ENCODE data around the gene STRA8. TPM values are rescaled to one million over a fixed set of nuclear protein-coding genes. Genes with fewer than 3 reads are reported as not detected.

The STRA8 gene
- total RNA-seq, 6 experiments from 2014 or later: not detected

GRCh38 chr7:135197343-135197742, 36.3 kb upstream of the STRA8 start:
- peak in 1 of 4 donors; percentile 18 for ATAC-seq
- no peaks in the 10 kb centered on the region for H3K9me3 ChIP-seq
- peaks cover 4 to 68% (median 8%) of the 10 kb centered on the region in 4 donors for H3K36me3 ChIP-seq
- no peaks in the 10 kb centered on the region for H3K27me3 ChIP-seq
- no peak overlapping the region for H3K27ac ChIP-seq
- intact Hi-C loops (cut with DNase I): no loop called here
- DNase-seq: no peak
- no peaks in the 10 kb centered on the region for H3K4me1 ChIP-seq
- no peak overlapping the region for H3K4me3 ChIP-seq
- TF ChIP-seq CTCF (IDR thresholded peaks at IDR 0.05) (no peak), POLR2A (IDR thresholded peaks at IDR 0.05) (no peak)
- 100% methylated on average over 1 of the region's 2 CpGs for WGBS (ENCODE audit: insufficient coverage, low coverage, low lambda C conversion rate, missing lambda C conversion rate)

DNA sequence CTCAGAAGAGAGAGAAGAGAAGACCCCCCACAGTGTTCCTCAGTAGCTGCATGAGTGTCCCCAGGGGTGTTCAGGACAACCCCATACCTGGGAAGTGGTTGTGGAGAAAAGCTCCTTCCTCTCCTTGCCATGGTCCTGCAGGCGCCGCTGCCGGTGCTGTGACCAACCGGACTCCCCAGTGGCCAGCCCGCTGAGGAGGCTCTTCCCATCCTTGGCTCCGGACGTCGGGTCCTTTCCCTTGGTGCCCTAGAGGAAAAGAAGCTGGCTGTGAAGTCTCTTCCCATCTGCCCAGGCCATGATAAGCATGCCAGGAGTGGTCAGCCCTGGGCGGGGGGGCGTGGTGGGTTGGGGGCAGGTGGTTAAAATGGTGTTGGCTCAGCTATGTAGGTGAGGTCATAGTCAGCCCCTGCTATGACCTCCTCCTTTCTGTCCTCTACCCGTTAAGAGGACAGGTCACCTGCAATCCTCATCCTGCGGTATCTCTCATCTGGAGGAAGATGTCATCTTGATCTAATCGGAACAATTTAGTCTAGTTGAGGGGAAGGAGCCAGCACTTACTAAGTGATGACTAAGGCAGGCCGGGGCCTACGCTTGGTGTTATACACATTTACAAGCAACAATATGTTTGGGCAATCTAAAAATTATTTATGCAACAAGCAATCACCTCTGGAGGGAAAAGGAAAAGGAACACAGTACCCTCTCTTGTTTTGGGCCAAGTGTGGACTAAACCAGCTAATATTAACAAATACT, 35.6 kb upstream of the STRA8 start:
- WGBS (ENCODE audit: insufficient coverage, low coverage, low lambda C conversion rate, missing lambda C conversion rate): 74% methylated on average over 3 of the region's 15 CpGs
- TF ChIP-seq POLR2A (IDR thresholded peaks at IDR 0.05) (no peak), CTCF (IDR thresholded peaks at IDR 0.05) (no peak)
- ATAC-seq (no peak), DNase-seq (no peak)
- peaks cover 4 to 68% (median 6%) of the 10 kb centered on the region in 4 donors for H3K36me3 ChIP-seq
- H3K4me1 ChIP-seq: no peaks in the 10 kb centered on the region
- H3K27me3 ChIP-seq: no peaks in the 10 kb centered on the region
- intact Hi-C loops (cut with DNase I): no loop called here
- H3K27ac ChIP-seq: no peak overlapping the region
- no peaks in the 10 kb centered on the region for H3K9me3 ChIP-seq
- no peak overlapping the region for H3K4me3 ChIP-seq

GRCh38 chr7:135199439-135199838, 34.2 kb upstream of the STRA8 start:
- TF ChIP-seq CTCF (IDR thresholded peaks at IDR 0.05): no peak
- no peak for TF ChIP-seq POLR2A (IDR thresholded peaks at IDR 0.05)
- intact Hi-C loops (cut with DNase I): no loop called here
- Histone ChIP-seq H3K27ac (no peak overlapping the region), H3K36me3 (peaks cover 0 to 72% (median 6%) of the 10 kb centered on the region in 4 donors), H3K4me3 (no peak overlapping the region), H3K4me1 (no peaks in the 10 kb centered on the region), H3K9me3 (no peaks in the 10 kb centered on the region), H3K27me3 (no peaks in the 10 kb centered on the region)
- DNase-seq (no peak), ATAC-seq (no peak)
- 86% methylated on average over 2 of the region's 4 CpGs for WGBS (ENCODE audit: insufficient coverage, low coverage, low lambda C conversion rate, missing lambda C conversion rate)

- Histone ChIP-seq H3K27me3 (no peaks in the 10 kb centered on the region), H3K4me1 (no peaks in the 10 kb centered on the region), H3K27ac (no peak overlapping the region), H3K36me3 (peaks cover 0 to 64% (median 5%) of the 10 kb centered on the region in 4 donors), H3K4me3 (no peak overlapping the region), H3K9me3 (no peaks in the 10 kb centered on the region)
- DNase-seq (no peak), ATAC-seq (no peak)
- intact Hi-C loops (cut with DNase I): no loop called here
- no peak for TF ChIP-seq CTCF (IDR thresholded peaks at IDR 0.05)
- no peak for TF ChIP-seq POLR2A (IDR thresholded peaks at IDR 0.05)
- WGBS (ENCODE audit: insufficient coverage, low coverage, low lambda C conversion rate, missing lambda C conversion rate): 76% methylated on average over 3 of the region's 3 CpGs
These were observed 32.8 kb upstream of the STRA8 start for GRCh38 chr7:135200821-135201331.

Measured in right lobe of liver (tissue), 6 donors.